Bronchial epithelial cell (primary cell): Measurements from ENCODE around the gene TMEM94. TPM values are rescaled to one million over a fixed set of nuclear protein-coding genes. Genes with fewer than 3 reads are reported as not detected.

Experiments
- DNase-seq: peaks from one replicate; pipeline ENCODE4 v3.0.0-alpha.2; 2010; ENCODE audit warnings: low read depth
- FAIRE-seq: peaks from 2 replicates; lab custom pipeline; 2011; peaks lifted over from hg19 to GRCh38; lab: Jason Lieb, UNC
- H3K27me3 ChIP-seq: 2 replicates; pipeline ENCODE4 v1.5.1; 2011; ENCODE audit warnings: low read length; ENCODE audit not compliant: control insufficient read depth, insufficient read depth
- H3K36me3 ChIP-seq: 2 replicates; pipeline ENCODE4 v1.5.1; 2011; ENCODE audit warnings: low read length; ENCODE audit not compliant: control insufficient read depth, insufficient read depth
- H3K4me3 ChIP-seq: 2 replicates; pipeline ENCODE4 v1.5.1; 2011; ENCODE audit warnings: mild to moderate bottlenecking, low read depth, low read length, control low read depth
- CTCF ChIP-seq: IDR thresholded peaks from 2 replicates; pipeline ENCODE4 v1.5.1; 2011; ENCODE audit warnings: mild to moderate bottlenecking, moderate library complexity, low read length, control low read depth, inconsistent platforms; ENCODE audit not compliant: insufficient read depth, severe bottlenecking
- total RNA-seq: library from RNA; depleted of rRNA; stranded (reverse); fragments of >200 nt; gene quantifications from 2 replicates; pipeline ENCODE4 v1.2.1, GENCODE V29; 2014

The TMEM94 gene
- total RNA-seq, 1 donor from 2014 or later = 13.7 TPM

GRCh38 chr17:75546181-75546580 is 89.7 kb downstream of the TMEM94 start:
- Histone ChIP-seq H3K27me3 (no peaks in the 10 kb centered on the region), H3K36me3 (peaks cover 1% of the 10 kb centered on the region), H3K4me3 (no peak overlapping the region)
- FAIRE-seq (no peak), DNase-seq (no peak)
- no peak for TF ChIP-seq CTCF

- Histone ChIP-seq H3K36me3 (peaks cover 1% of the 10 kb centered on the region), H3K4me3 (no peak overlapping the region), H3K27me3 (no peaks in the 10 kb centered on the region)
- TF ChIP-seq CTCF = no peak
- FAIRE-seq = peak; percentile 40
- no peak for DNase-seq
Observed at GRCh38 chr17:75547091-75547490, 90.7 kb downstream of the TMEM94 start.

- Histone ChIP-seq H3K36me3 (peaks cover 1% of the 10 kb centered on the region), H3K27me3 (no peaks in the 10 kb centered on the region), H3K4me3 (no peak overlapping the region)
- no peak for FAIRE-seq
- DNase-seq = no peak
- TF ChIP-seq CTCF = no peak
Observed at GRCh38 chr17:75548813-75549212, 92.4 kb downstream of the TMEM94 start.

Other genes starting within 250 kb of the TMEM94 start
- 14.5 and 14.7 TPM in 2 replicates for gene GGA3, start 195.0 kb upstream of the TMEM94 start, total RNA-seq
- 83.3 and 83.5 TPM in 2 replicates for gene MRPS7, start 194.8 kb upstream of the TMEM94 start, total RNA-seq
- 30.0 and 36.4 TPM in 2 replicates for gene MIF4GD, start 185.4 kb upstream of the TMEM94 start, total RNA-seq
- gene SLC25A19, start 167.2 kb upstream of the TMEM94 start, total RNA-seq = 10.2 and 12.1 TPM in 2 replicates
- 102 and 103 TPM in 2 replicates for gene GRB2, start 51.0 kb upstream of the TMEM94 start, total RNA-seq
- gene CASKIN2, start 58.9 kb downstream of the TMEM94 start, total RNA-seq = 3.9 and 5.0 TPM in 2 replicates
- gene TSEN54, start 59.9 kb downstream of the TMEM94 start, total RNA-seq = 16.3 and 25.3 TPM in 2 replicates
- gene LLGL2, start 69.1 kb downstream of the TMEM94 start, total RNA-seq = 44.5 and 63.9 TPM in 2 replicates
- 1.6 and 3.6 TPM in 2 replicates for gene MYO15B, start 131.2 kb downstream of the TMEM94 start, total RNA-seq
- 3.9 and 7.4 TPM in 2 replicates for gene SMIM5, start 176.8 kb downstream of the TMEM94 start, total RNA-seq
- gene RECQL5, start 210.5 kb downstream of the TMEM94 start, total RNA-seq = 11.6 and 28.9 TPM in 2 replicates
- gene SAP30BP, start 210.7 kb downstream of the TMEM94 start, total RNA-seq = 58.4 and 65.0 TPM in 2 replicates